Heart left ventricle (tissue), 16 donors: Measurements from ENCODE around the gene FLVCR1. TPM values are rescaled to one million over a fixed set of nuclear protein-coding genes. Genes with fewer than 3 reads are reported as not detected.

Source experiments
- ATAC-seq, 4 donors: fragments of 200-7000 bp; cut with Tn5 transposase; one replicate each; pipeline ENCODE4 v1.9.1; 2020 to 2022; ENCODE audit warnings: moderate library complexity in 4 of 4, mild to moderate bottlenecking in 3 of 4, moderate number of reproducible peaks in 1 of 4
- DNase-seq, 5 donors: peaks; one replicate each; pipeline ENCODE4 v3.0.0-alpha.2; 2020
- H3K27ac ChIP-seq, 12 donors: fragments of 200-600 bp; sonication (generic) in 4 of 12; one replicate each; pipeline versions ENCODE4 v1.5.0 to v1.8.0; 2016 to 2022; ENCODE audit warnings: mild to moderate bottlenecking in 2 of 12
- H3K27me3 ChIP-seq, 9 donors: fragments of 200-600 bp; sonication (generic) in 2 of 9; one replicate each; pipeline versions ENCODE4 v1.5.1 to v1.8.0; 2016 to 2022; ENCODE audit warnings: mild to moderate bottlenecking in 3 of 9
- H3K36me3 ChIP-seq, 9 donors: fragments of 200-600 bp; sonication (generic) in 2 of 9; one replicate each; pipeline versions ENCODE4 v1.5.0 to v1.8.0; 2018 to 2022; ENCODE audit warnings: mild to moderate bottlenecking in 2 of 9
- H3K4me1 ChIP-seq, 12 donors: fragments of 200-600 bp; sonication (generic) in 4 of 12; one replicate each; pipeline versions ENCODE4 v1.5.0 to v1.8.0; 2016 to 2022; ENCODE audit warnings: mild to moderate bottlenecking in 3 of 12
- H3K4me3 ChIP-seq, 12 donors: fragments of 200-600 bp; sonication (generic) in 4 of 12; one replicate each; pipeline versions ENCODE4 v1.5.0 to v1.8.0; 2017 to 2022; ENCODE audit warnings: mild to moderate bottlenecking in 9 of 12, moderate library complexity in 4 of 12
- H3K9me3 ChIP-seq, 12 donors: fragments of 200-600 bp; sonication (generic) in 4 of 12; one replicate each; pipeline versions ENCODE4 v1.5.0 to v1.8.0; 2016 to 2022; ENCODE audit warnings: mild to moderate bottlenecking in 1 of 12
- POLR2A ChIP-seq, 2 donors: fragments of 450-650 bp; IDR thresholded peaks; one replicate each; pipeline ENCODE4 v1.6.1; 2017; ENCODE audit warnings: antibody characterized with exemption in 2 of 2, mild to moderate bottlenecking in 2 of 2, moderate library complexity in 2 of 2
- WGBS, 4 donors: extraction: QIAGEN DNeasy Blood & Tissue Kit in 2 of 4; methylation state at CpG; one replicate each; pipeline versions ENCODE4 v1.1.5 to v1.1.7; 2013 to 2018; 5-methylcytosine and 5-hydroxymethylcytosine counted together
- intact Hi-C, 10 donors: fragments of 100-400 bp; cut with DNase I; formaldehyde crosslinking; loops; one replicate each; pipeline versions ENCODE4 v1.11.1 to v1.14.2; 2022
- polyA plus RNA-seq, 2 donors: library from polyadenylated mRNA; stranded (reverse); fragments of 200-250 nt; gene quantifications; one replicate each; pipeline ENCODE4 v1.2.3, GENCODE V29; 2013
- total RNA-seq, 9 donors: library from RNA; depleted of rRNA in 2 of 9; stranded (reverse); fragments of >200 nt in 2 of 9; fragmentation: NEBNext Ultra II Directional in 3 of 9; extraction: Animal tissue kit (Norgen Biotek cat#: 25700) in 3 of 9; gene quantifications; one replicate each; pipeline versions ENCODE4 v1.1.0 to v1.2.4, GENCODE V29; 2016 to 2023
- TF ChIP-seq, protein P1 (sequence below), 12 donors: fragments of 200-600 bp; sonication (generic) in 4 of 12; IDR thresholded peaks; one replicate each; pipeline versions ENCODE4 v1.5.0 to v1.8.0; 2018 to 2022; ENCODE audit warnings: antibody characterized with exemption in 12 of 12, mild to moderate bottlenecking in 5 of 12
- donor health status: ischemic (EF 13 %, LVEDD 7.1; RV severe dilation, severe dysfunction).
- donor health status: healthy with polysubstance abuse.
- donor health status: DM: no; HTN: yes; CAD: no.
- donor health status: DM: no; HTN: no; CAD: no.
- donor health status: ischemic (EF 25% LVEDD 6.9; RV normal size, moderate dysfunction).
- donor health status: ischemic (EF 25% LVEDD 5.7; RV mildly dilated, moderate dysfunction).
- donor health status: healthy.
- donor health status: DM: yes; HTN: yes; CAD: no.
- donor health status: ischemic (EF 35%, LVEDD 5.7; RV mildly dilated, moderate dysfunction).
- donor health status: nonischemic (EF 11% LVEDD 7.7; RV severe dilation, severe dysfunction).
- donor health status: DM: yes; HTN: yes; CAD: no.
- donor health status: PGD.
- donor health status: ischemic (EF 29% LVEDD 5.4; RV normal size, mild dysfunction).
- donor health status: nonischemic (EF 23%, LVEDD 6.1; RV moderate dilation, normal function).

FLVCR1 gene
- total and polyA plus RNA-seq, 11 donors, result 0.44 to 3.0 (median 2.4) TPM

DNA sequence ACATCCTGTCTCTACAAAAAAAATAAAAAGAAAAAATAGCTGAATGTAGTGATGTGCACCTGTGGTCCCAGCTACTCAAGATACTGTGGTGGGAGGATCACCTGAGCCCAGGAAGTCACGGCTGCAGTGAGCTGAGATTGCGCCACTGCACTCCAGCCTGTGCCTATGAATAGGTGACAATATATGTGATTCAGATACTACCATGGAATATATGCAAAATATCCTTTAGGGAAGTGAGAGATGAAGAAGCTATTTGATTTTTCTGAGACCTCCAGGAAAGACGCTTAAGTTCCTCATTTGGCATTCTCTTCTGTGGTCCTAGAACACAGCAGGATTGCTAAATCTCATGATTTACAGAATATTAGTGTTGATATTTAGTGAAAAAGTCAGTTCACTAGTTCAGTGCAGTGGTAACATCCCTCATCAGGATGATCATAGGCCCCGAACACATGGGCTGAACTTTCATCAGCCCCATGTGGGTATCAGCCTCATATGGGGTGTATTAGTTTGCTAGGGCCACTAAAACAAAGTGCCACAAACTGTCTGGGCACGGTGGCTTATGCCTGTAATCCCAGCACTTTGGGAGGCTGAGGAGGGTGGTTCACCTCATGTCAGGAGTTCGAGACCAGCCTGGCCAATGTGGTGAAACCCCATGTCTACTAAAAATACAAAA lies 86.3 kb downstream of the FLVCR1 start:
- no peak for ATAC-seq
- H3K4me1 ChIP-seq, result no peaks in the 10 kb centered on the region
- TF ChIP-seq, protein P1, sequence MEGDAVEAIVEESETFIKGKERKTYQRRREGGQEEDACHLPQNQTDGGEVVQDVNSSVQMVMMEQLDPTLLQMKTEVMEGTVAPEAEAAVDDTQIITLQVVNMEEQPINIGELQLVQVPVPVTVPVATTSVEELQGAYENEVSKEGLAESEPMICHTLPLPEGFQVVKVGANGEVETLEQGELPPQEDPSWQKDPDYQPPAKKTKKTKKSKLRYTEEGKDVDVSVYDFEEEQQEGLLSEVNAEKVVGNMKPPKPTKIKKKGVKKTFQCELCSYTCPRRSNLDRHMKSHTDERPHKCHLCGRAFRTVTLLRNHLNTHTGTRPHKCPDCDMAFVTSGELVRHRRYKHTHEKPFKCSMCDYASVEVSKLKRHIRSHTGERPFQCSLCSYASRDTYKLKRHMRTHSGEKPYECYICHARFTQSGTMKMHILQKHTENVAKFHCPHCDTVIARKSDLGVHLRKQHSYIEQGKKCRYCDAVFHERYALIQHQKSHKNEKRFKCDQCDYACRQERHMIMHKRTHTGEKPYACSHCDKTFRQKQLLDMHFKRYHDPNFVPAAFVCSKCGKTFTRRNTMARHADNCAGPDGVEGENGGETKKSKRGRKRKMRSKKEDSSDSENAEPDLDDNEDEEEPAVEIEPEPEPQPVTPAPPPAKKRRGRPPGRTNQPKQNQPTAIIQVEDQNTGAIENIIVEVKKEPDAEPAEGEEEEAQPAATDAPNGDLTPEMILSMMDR (IDR thresholded peaks at IDR 0.05), result no peak
- TF ChIP-seq POLR2A (IDR thresholded peaks at IDR 0.05), result no peak
- no peak overlapping the region for H3K27ac ChIP-seq
- no peak for DNase-seq
- H3K4me3 ChIP-seq, result no peak overlapping the region
- peaks cover 0 to 10% (median 0%) of the 10 kb centered on the region in 9 donors for H3K27me3 ChIP-seq
- 83 to 92% (median 89%) methylated on average over 6 of the region's 6 CpGs for WGBS, 4 donors
- no peaks in the 10 kb centered on the region for H3K36me3 ChIP-seq
- peaks cover 0 to 19% (median 9%) of the 10 kb centered on the region in 12 donors for H3K9me3 ChIP-seq
- intact Hi-C loops, result no loop called here

DNA sequence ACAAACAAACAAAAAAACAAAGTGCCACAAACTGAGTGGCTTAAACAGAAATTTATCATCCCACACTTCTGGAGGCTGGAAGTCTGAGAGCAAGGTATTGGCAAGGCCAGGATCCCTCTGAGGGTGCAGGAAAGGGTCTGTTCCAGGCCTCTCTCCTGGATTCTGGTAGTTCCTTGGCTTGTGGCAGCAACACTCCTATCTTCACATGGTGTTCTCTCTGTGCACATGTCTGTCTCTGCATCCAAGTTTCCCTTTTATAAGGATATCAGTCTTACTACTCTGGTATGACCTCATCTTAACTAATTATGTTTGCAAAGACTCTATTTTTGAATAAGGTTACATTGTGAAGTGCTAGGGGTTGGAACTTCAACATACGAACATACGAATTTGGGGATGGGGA lies 87.0 kb downstream of the FLVCR1 start:
- Histone ChIP-seq H3K27ac (no peak overlapping the region), H3K36me3 (no peaks in the 10 kb centered on the region), H3K27me3 (peaks cover 0 to 14% (median 6%) of the 10 kb centered on the region in 9 donors), H3K4me3 (no peak overlapping the region), H3K4me1 (peaks cover 0 to 4% (median under 1%) of the 10 kb centered on the region in 12 donors), H3K9me3 (peaks cover 0 to 14% (median 6%) of the 10 kb centered on the region in 12 donors)
- WGBS, 4 donors, result 79 to 84% (median 82%) methylated on average over 2 of the region's 2 CpGs
- ATAC-seq (no peak), DNase-seq (no peak)
- intact Hi-C loops, result no loop called here
- no peak for TF ChIP-seq POLR2A (IDR thresholded peaks at IDR 0.05)
- TF ChIP-seq, protein P1 (IDR thresholded peaks at IDR 0.05), result no peak

GRCh38 chr1:212945463-212946160 lies 87.5 kb downstream of the FLVCR1 start:
- no peak overlapping the region for H3K27ac ChIP-seq
- DNase-seq, result no peak
- H3K36me3 ChIP-seq, result no peaks in the 10 kb centered on the region
- peaks cover 0 to 10% (median 2%) of the 10 kb centered on the region in 12 donors for H3K4me1 ChIP-seq
- no peak for ATAC-seq
- peaks cover 0 to 8% (median under 1%) of the 10 kb centered on the region in 12 donors for H3K9me3 ChIP-seq
- intact Hi-C loops, result no loop called here
- WGBS, 4 donors, result 88 to 91% (median 89%) methylated on average over 4 of the region's 4 CpGs
- peaks cover 0 to 17% (median 7%) of the 10 kb centered on the region in 9 donors for H3K27me3 ChIP-seq
- TF ChIP-seq, protein P1 (IDR thresholded peaks at IDR 0.05), result no peak
- no peak for TF ChIP-seq POLR2A (IDR thresholded peaks at IDR 0.05)
- H3K4me3 ChIP-seq, result no peak overlapping the region

DNA sequence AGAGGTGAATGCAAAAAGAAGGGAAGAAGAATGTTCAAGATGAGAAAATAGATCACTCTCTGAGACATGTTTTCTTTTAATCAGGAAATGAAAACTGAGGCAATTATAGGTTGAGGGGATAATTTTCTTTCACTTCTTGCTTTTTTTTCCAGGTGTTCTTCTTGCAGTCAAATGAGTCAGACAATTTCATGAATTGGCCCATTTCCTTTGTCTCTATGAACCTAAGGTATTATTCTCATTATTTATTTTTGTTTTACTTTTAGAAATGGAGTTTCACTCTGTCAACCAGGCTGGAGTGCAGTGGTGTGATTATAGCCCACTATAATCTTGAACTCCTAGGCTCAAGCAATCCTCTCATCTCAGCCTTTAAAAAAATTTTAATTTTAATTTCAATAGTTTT lies 88.8 kb downstream of the FLVCR1 start:
- Histone ChIP-seq H3K4me3 (no peak overlapping the region), H3K4me1 (peaks cover 0 to 22% (median 5%) of the 10 kb centered on the region in 12 donors), H3K27me3 (peaks cover 0 to 23% (median 7%) of the 10 kb centered on the region in 9 donors), H3K9me3 (peaks cover 0 to 3% (median 0%) of the 10 kb centered on the region in 12 donors), H3K36me3 (no peaks in the 10 kb centered on the region), H3K27ac (no peak overlapping the region)
- no peak for DNase-seq
- TF ChIP-seq, protein P1 (IDR thresholded peaks at IDR 0.05), result no peak
- no peak for TF ChIP-seq POLR2A (IDR thresholded peaks at IDR 0.05)
- intact Hi-C loops, result no loop called here
- no peak for ATAC-seq
